CD14-positive monocyte (primary cell): Measurements from ENCODE around the gene LDLRAD4. TPM values are rescaled to one million over a fixed set of nuclear protein-coding genes. Genes with fewer than 3 reads are reported as not detected.

Experiments used
- DNase-seq, 3 donors: peaks; one replicate each; pipeline ENCODE4 v3.0.0-alpha.2; 2011 to 2022
- H2AFZ ChIP-seq: 2 replicates; pipeline ENCODE4 v1.6.0; 2012; ENCODE audit warnings: mild to moderate bottlenecking, low read depth, low read length, inconsistent platforms; ENCODE audit not compliant: insufficient read depth, poor library complexity, severe bottlenecking
- H3K27ac ChIP-seq, 2 donors: 1 replicate in 1 of 2; 2 replicates in 1 of 2; pipeline ENCODE4 v1.5.1; 2012 to 2013; ENCODE audit warnings: low read length in 2 of 2, control low read depth in 1 of 2, inconsistent platforms in 1 of 2, low read depth in 1 of 2, mild to moderate bottlenecking in 1 of 2
- H3K27me3 ChIP-seq, 2 donors: one replicate each; pipeline versions ENCODE4 v1.6.0 to v1.6.1; 2011 to 2013; ENCODE audit warnings: low read length in 2 of 2; ENCODE audit not compliant: control insufficient read depth in 2 of 2, insufficient read depth in 2 of 2
- H3K36me3 ChIP-seq, 2 donors: replicated peaks in 1 of 2; 1 replicate in 1 of 2; 2 replicates in 1 of 2; pipeline versions ENCODE4 v1.5.1 to v1.6.1; 2012 to 2013; ENCODE audit warnings: low read length in 2 of 2, control low read depth in 1 of 2, inconsistent platforms in 1 of 2, mild to moderate bottlenecking in 1 of 2; ENCODE audit not compliant: insufficient read depth in 2 of 2, control insufficient read depth in 1 of 2
- H3K4me1 ChIP-seq, 2 donors: 1 replicate in 1 of 2; 2 replicates in 1 of 2; pipeline versions ENCODE4 v1.5.1 to v1.6.1; 2012 to 2013; ENCODE audit warnings: low read length in 2 of 2, control low read depth in 1 of 2, inconsistent platforms in 1 of 2, mild to moderate bottlenecking in 1 of 2, moderate library complexity in 1 of 2; ENCODE audit not compliant: insufficient read depth in 2 of 2, control insufficient read depth in 1 of 2
- H3K4me2 ChIP-seq: replicated peaks from 2 replicates; pipeline ENCODE3; 2012; ENCODE audit warnings: low read length, moderate library complexity, mild to moderate bottlenecking; ENCODE audit not compliant: poor library complexity, severe bottlenecking; ENCODE audit errors: extremely low read depth
- H3K4me3 ChIP-seq, 3 experiments: fragments of 200-600 bp in 1 of 3; sonication (generic) in 1 of 3; replicated peaks in 1 of 3; 1 replicate in 2 of 3; 2 replicates in 1 of 3; pipeline ENCODE4 v1.5.1; 2011 to 2013; ENCODE audit warnings: low read length in 3 of 3, mild to moderate bottlenecking in 3 of 3, control low read depth in 2 of 3, low read depth in 2 of 3, inconsistent platforms in 1 of 3, moderate library complexity in 1 of 3
- H3K79me2 ChIP-seq: 2 replicates; pipeline ENCODE4 v1.6.0; 2012; ENCODE audit warnings: mild to moderate bottlenecking, control low read depth, inconsistent platforms, low read length, moderate library complexity; ENCODE audit not compliant: insufficient read depth
- H3K9ac ChIP-seq: 2 replicates; pipeline ENCODE4 v1.6.0; 2017; ENCODE audit warnings: low read length, mild to moderate bottlenecking; ENCODE audit not compliant: insufficient read depth, poor library complexity, severe bottlenecking
- H3K9me3 ChIP-seq, 2 donors: replicated peaks in 1 of 2; 1 replicate in 1 of 2; 2 replicates in 1 of 2; pipeline versions ENCODE4 v1.5.1 to v1.6.1; 2012 to 2013; ENCODE audit warnings: low read length in 2 of 2, control low read depth in 1 of 2; ENCODE audit not compliant: control insufficient read depth in 1 of 2, insufficient read depth in 1 of 2
- H4K20me1 ChIP-seq: 2 replicates; pipeline ENCODE4 v1.6.0; 2012; ENCODE audit warnings: mild to moderate bottlenecking, low read length, control low read depth, moderate library complexity; ENCODE audit not compliant: insufficient read depth
- H3K27ac Mint-ChIP-seq, 7 donors: one replicate each; pipeline ENCODE4 v1.8.0; 2020; ENCODE audit warnings: mild to moderate bottlenecking in 7 of 7, mixed read lengths in 7 of 7, moderate library complexity in 6 of 7, inconsistent platforms in 2 of 7
- H3K27me3 Mint-ChIP-seq, 3 donors: one replicate each; pipeline ENCODE4 v1.8.0; 2021 to 2022; ENCODE audit warnings: low read depth in 3 of 3, mild to moderate bottlenecking in 3 of 3, mixed read lengths in 3 of 3, moderate library complexity in 3 of 3, inconsistent platforms in 1 of 3
- H3K36me3 Mint-ChIP-seq, 2 donors: one replicate each; pipeline ENCODE4 v1.8.0; 2020; ENCODE audit warnings: mixed read lengths in 2 of 2, inconsistent platforms in 1 of 2, mild to moderate bottlenecking in 1 of 2
- H3K4me1 Mint-ChIP-seq: one replicate; pipeline ENCODE4 v1.8.0; 2020; ENCODE audit warnings: mild to moderate bottlenecking, mixed read lengths
- H3K4me3 Mint-ChIP-seq, 2 donors: one replicate each; pipeline ENCODE4 v1.8.0; 2020; ENCODE audit warnings: mild to moderate bottlenecking in 2 of 2, mixed read lengths in 2 of 2, moderate library complexity in 1 of 2
- H3K9me3 Mint-ChIP-seq, 7 donors: one replicate each; pipeline ENCODE4 v1.8.0; 2020 to 2022; ENCODE audit warnings: mixed read lengths in 7 of 7, mild to moderate bottlenecking in 6 of 7, moderate library complexity in 6 of 7, inconsistent platforms in 2 of 7
- WGBS: methylation state at CpG from one replicate; pipeline ENCODE4 v1.1.5; 2013; ENCODE audit warnings: missing lambda C conversion rate; ENCODE audit not compliant: insufficient coverage; 5-methylcytosine and 5-hydroxymethylcytosine counted together
- intact Hi-C, 2 donors: fragments of 100-400 bp; cut with micrococcal nuclease; formaldehyde crosslinking; loops; one replicate each; pipeline versions ENCODE4 v1.15.0 to v1.15.1; 2023
- polyA plus RNA-seq, 3 donors: library from polyadenylated mRNA; depleted of rRNA in 1 of 3; unstranded in 2 of 3; stranded (reverse) in 1 of 3; fragments of 300-500 nt in 2 of 3; fragments of >200 nt in 1 of 3; fragmentation: Illumina TruSeq in 2 of 3; gene quantifications; 1 replicate in 2 of 3; 2 replicates in 1 of 3; pipeline ENCODE4 v1.2.3, GENCODE V29; 2012 to 2021
- TF ChIP-seq, protein P1 (sequence below): fragments of 200-600 bp; IDR thresholded peaks from one replicate; pipeline ENCODE4 v1.8.0; 2022; ENCODE audit warnings: antibody characterized with exemption, mild to moderate bottlenecking

LDLRAD4 gene
- polyA plus RNA-seq, 3 donors: 13.5 to 15.4 (median 13.8) TPM

DNA sequence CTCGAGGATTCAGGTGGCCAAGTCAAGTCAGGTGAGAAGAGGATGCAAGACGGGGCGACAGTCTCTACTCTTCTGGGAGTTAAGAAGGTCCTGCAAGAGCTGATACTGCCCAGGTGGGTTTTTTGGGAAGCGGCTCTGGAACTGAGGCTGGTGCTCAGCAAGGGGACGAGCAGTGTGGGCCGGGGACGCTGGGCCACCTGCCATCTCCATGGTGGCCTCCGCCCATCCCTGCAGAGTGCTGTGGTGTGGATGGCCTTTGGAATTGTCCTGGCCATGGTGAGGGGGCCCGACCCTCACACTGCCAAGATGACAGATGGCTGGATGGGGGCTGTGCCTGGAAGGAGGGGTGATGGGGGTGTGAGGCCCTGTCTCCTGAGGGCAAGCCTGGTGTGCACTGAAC lies 34.2 kb upstream of the LDLRAD4 start:
- Mint-ChIP-seq H3K4me1 (no peaks in the 10 kb centered on the region), H3K9me3 (no peaks in the 10 kb centered on the region), H3K27ac (no peak overlapping the region), H3K36me3 (no peaks in the 10 kb centered on the region), H3K4me3 (no peak overlapping the region), H3K27me3 (peaks cover 1 to 5% (median 5%) of the 10 kb centered on the region in 3 donors)
- Histone ChIP-seq H3K27me3 (no peaks in the 10 kb centered on the region), H3K36me3 (no peaks in the 10 kb centered on the region), H4K20me1 (no peaks in the 10 kb centered on the region), H3K4me1 (no peaks in the 10 kb centered on the region), H3K4me3 (no peak overlapping the region), H2AFZ (no peak overlapping the region), H3K27ac (no peak overlapping the region), H3K79me2 (no peaks in the 10 kb centered on the region), H3K9me3 (no peaks in the 10 kb centered on the region), H3K9ac (no peak overlapping the region), H3K4me2 (no peak overlapping the region)
- TF ChIP-seq, protein P1, sequence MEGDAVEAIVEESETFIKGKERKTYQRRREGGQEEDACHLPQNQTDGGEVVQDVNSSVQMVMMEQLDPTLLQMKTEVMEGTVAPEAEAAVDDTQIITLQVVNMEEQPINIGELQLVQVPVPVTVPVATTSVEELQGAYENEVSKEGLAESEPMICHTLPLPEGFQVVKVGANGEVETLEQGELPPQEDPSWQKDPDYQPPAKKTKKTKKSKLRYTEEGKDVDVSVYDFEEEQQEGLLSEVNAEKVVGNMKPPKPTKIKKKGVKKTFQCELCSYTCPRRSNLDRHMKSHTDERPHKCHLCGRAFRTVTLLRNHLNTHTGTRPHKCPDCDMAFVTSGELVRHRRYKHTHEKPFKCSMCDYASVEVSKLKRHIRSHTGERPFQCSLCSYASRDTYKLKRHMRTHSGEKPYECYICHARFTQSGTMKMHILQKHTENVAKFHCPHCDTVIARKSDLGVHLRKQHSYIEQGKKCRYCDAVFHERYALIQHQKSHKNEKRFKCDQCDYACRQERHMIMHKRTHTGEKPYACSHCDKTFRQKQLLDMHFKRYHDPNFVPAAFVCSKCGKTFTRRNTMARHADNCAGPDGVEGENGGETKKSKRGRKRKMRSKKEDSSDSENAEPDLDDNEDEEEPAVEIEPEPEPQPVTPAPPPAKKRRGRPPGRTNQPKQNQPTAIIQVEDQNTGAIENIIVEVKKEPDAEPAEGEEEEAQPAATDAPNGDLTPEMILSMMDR: no peak
- 96% methylated on average over 9 of the region's 9 CpGs for WGBS
- DNase-seq: no peak
- intact Hi-C loops: no loop called here

DNA sequence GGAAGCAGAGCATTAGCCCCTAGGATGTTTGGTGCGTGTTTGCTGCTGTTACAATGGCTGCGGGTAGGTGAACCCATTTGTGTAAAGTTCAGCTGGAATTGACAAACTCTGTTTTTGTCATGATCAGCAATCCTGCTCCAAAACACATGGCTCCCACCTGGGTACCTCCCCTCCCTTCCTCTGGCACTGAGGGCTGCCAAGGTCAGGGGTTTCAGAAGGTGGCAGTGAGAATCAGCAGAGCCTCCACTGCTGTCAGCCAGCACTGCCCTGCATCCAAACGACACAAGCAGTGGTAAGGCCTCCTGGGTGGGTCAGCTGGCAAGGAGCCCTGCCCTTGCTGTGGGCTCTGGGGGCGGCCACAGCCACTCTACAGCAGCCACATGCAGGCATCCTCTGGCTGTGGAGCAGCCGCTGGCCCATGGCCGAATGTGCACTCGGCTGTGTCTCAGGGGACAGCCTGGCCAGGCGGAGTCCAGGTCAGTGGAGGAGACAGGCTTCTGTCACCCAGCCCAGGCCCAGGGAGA lies 32.8 kb upstream of the LDLRAD4 start:
- Histone ChIP-seq H3K4me1 (no peaks in the 10 kb centered on the region), H3K27ac (no peak overlapping the region), H4K20me1 (no peaks in the 10 kb centered on the region), H3K36me3 (no peaks in the 10 kb centered on the region), H3K79me2 (no peaks in the 10 kb centered on the region), H2AFZ (no peak overlapping the region), H3K9me3 (no peaks in the 10 kb centered on the region), H3K4me3 (no peak overlapping the region), H3K4me2 (no peak overlapping the region), H3K9ac (no peak overlapping the region), H3K27me3 (no peaks in the 10 kb centered on the region)
- Mint-ChIP-seq H3K27ac (peak overlapping the region in 1 of 7 donors; percentile 10), H3K36me3 (no peaks in the 10 kb centered on the region), H3K4me3 (no peak overlapping the region), H3K27me3 (peaks cover 0 to 5% (median 1%) of the 10 kb centered on the region in 3 donors), H3K9me3 (no peaks in the 10 kb centered on the region), H3K4me1 (no peaks in the 10 kb centered on the region)
- TF ChIP-seq, protein P1: no peak
- intact Hi-C loops: no loop called here
- DNase-seq: no peak
- WGBS: 93% methylated on average over 8 of the region's 8 CpGs
